ENCODE data around the gene ADAT2. TPM values are rescaled to one million over a fixed set of nuclear protein-coding genes. Genes with fewer than 3 reads are reported as not detected.

ADAT2 gene
- total RNA-seq, 1 donor from 2014 or later: 4.7 TPM

- FAIRE-seq: no peak
These were observed 39.6 kb downstream of the ADAT2 start for GRCh38 chr6:143410859-143411270.

DNA sequence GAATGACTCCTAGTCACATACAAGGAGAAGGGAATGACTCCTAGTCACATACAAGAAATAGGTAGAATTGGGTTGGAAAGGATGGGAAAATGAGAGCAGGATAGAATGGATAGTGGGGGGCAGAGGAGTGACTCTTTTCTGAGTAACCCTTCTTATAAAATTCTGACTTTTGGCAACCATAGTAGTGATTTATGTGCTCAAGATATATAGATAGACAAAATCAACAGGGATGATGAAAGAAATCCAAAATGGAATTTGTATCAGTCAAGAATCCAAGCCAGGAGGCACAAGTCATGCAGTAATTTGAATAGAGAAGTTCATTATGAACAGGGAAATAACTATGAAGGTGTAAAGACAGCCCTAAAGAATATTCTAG lies 41.7 kb downstream of the ADAT2 start:
- TF ChIP-seq CTCF (IDR thresholded peaks at IDR 0.05; ENCODE audit: insufficient read depth, low read length, severe bottlenecking): no peak
- Histone ChIP-seq H3K4me3 (ENCODE audit: low read depth, low read length) (no peak overlapping the region), H3K36me3 (ENCODE audit: control insufficient read depth, insufficient read depth, low read length) (no peaks in the 10 kb centered on the region), H3K27me3 (ENCODE audit: control insufficient read depth, insufficient read depth, low read length) (no peaks in the 10 kb centered on the region)
- FAIRE-seq: no peak
- no peak for DNase-seq (ENCODE audit: low read depth)

More at GRCh38 chr6:143410859-143411270, 39.6 kb downstream of the ADAT2 start:
- no peaks in the 10 kb centered on the region for H3K36me3 ChIP-seq (ENCODE audit: control insufficient read depth, insufficient read depth, low read length)
- H3K4me3 ChIP-seq (ENCODE audit: low read depth, low read length): no peak overlapping the region
- TF ChIP-seq CTCF (IDR thresholded peaks at IDR 0.05; ENCODE audit: insufficient read depth, low read length, severe bottlenecking): no peak
- peak; percentile 83 for DNase-seq (ENCODE audit: low read depth)
- H3K27me3 ChIP-seq (ENCODE audit: control insufficient read depth, insufficient read depth, low read length): no peaks in the 10 kb centered on the region

DNA sequence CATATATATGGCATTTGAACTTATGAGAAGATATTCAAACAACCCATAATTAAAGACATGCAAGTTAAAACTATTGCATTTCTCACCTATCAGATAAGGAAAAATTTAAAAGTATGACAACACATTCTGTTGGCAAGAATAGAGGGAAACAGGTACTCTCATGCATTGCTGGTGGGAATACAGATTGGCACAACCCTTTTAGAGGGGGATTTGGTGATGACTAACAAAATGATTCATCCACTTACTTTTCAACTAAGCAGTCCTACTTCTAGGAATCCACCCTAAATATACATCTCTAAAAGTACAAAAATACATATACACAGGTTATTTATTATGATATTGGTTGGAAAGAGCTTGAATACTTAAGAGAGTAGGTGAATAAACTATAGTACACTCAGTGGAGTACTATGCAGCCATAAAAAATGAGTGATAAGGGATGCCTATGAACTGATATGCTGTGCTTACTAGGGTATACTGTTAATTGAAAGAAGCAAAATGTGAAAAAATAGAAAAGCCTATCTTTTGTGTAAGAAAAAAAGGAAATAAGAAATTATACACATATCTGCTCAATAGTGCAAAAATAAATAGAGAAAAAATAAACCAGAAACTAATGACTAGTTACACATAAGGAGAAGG lies 42.2 kb downstream of the ADAT2 start:
- DNase-seq (ENCODE audit: low read depth): peak; percentile 83
- no peak for TF ChIP-seq CTCF (IDR thresholded peaks at IDR 0.05; ENCODE audit: insufficient read depth, low read length, severe bottlenecking)
- Histone ChIP-seq H3K36me3 (ENCODE audit: control insufficient read depth, insufficient read depth, low read length) (no peaks in the 10 kb centered on the region), H3K4me3 (ENCODE audit: low read depth, low read length) (no peak overlapping the region), H3K27me3 (ENCODE audit: control insufficient read depth, insufficient read depth, low read length) (no peaks in the 10 kb centered on the region)
- no peak for FAIRE-seq

GRCh38 chr6:143406673-143407072 lies 43.8 kb downstream of the ADAT2 start:
- FAIRE-seq (no peak), DNase-seq (ENCODE audit: low read depth) (no peak)
- TF ChIP-seq CTCF (IDR thresholded peaks at IDR 0.05; ENCODE audit: insufficient read depth, low read length, severe bottlenecking): no peak
- Histone ChIP-seq H3K36me3 (ENCODE audit: control insufficient read depth, insufficient read depth, low read length) (no peaks in the 10 kb centered on the region), H3K4me3 (ENCODE audit: low read depth, low read length) (no peak overlapping the region), H3K27me3 (ENCODE audit: control insufficient read depth, insufficient read depth, low read length) (no peaks in the 10 kb centered on the region)

GRCh38 chr6:143405373-143406154 lies 44.9 kb downstream of the ADAT2 start:
- Histone ChIP-seq H3K27me3 (ENCODE audit: control insufficient read depth, insufficient read depth, low read length) (no peaks in the 10 kb centered on the region), H3K4me3 (ENCODE audit: low read depth, low read length) (no peak overlapping the region), H3K36me3 (ENCODE audit: control insufficient read depth, insufficient read depth, low read length) (no peaks in the 10 kb centered on the region)
- TF ChIP-seq CTCF (IDR thresholded peaks at IDR 0.05; ENCODE audit: insufficient read depth, low read length, severe bottlenecking): no peak
- no peak for FAIRE-seq
- peak; percentile 58 for DNase-seq (ENCODE audit: low read depth)
